NCI-H446 treated with DMSO at 0.1 percent for 48 hours (cell line): ENCODE data around the gene NEDD9.

ENCODE experiments used
- DNase-seq: peaks from one replicate; lab custom pipeline; 2025; lab: John Stamatoyannopoulos, UW

NEDD9 gene

DNA sequence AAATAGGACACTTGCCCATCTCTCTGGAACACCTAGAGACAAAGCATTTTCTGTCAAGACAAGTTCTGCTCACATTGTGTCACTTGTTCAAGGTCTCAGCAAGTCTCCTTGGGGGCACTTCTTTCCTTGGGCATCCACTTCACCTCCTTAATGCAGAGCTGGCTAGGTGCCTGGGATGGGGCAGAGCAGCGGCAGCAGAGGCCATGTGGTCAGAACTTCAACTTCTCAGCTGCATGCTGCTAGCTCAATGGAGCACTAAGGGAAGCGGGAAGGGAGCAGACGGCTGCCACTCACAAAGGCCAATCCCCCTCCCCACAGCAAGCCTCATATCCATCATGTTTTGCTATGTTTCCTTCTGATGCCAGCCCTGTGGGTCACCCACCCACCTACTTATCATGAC lies 31.5 kb downstream of the NEDD9 start:
- no peak for DNase-seq

DNA sequence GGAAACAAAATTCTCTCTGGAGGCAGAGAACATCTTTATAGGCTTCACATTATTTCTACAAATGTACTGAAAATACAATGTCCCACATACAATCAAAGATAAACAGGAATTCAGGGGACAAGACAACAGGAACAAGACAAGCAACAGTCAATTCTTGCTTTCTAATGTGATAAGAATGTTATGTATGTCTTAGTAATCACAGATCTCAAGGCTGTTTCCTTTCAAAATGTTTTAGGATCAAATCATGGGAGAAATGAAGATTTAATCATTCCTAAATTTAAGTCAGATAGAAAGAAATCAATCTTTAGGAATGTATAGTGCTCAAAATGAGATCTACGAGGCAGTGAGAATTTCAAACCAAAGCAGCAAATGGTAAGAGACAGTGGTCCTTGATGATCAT lies 32.1 kb downstream of the NEDD9 start:
- DNase-seq = no peak

DNA sequence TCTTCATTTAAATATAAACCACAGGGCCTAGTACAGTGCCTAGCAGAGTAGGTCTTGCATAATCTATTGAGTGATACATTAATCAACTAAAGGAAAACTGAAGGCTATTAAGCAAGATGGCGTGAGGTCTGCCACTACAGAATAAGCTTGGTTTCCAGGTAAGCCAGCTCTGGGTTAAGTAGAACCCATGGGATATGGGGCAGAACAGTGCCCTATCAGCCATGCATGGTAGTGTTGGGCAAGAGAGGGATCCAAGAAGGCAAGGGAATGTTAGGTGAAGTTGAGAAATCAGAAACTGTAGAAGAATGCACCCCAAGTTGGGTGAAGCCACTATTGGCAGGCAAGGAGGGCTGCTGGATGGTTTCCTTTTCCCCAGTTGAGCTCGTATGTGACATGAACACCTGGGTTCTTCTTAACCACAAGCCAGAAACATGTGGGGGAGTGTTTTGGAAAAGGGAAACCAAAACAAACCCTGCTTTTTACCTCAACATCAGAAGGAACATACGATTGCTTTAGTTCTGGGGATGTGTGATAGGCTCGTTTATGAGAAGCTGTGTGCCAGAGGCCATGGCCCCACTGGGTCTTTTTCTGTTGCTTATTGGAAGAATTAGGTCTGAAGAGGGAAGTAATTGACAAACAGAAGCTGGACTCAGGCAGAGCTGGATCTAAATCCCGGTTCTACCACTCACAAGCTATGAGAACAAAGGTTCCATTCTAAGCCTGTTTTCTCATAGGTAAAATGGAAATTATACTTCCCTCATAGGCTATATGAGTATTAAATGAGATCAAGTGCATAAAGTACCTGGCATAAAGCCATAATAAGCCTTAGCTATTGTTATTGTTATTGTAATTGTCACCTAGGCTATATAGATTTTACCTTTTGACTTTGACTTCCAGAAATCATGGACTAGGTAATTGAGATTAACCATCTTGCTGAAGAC lies 33.5 kb downstream of the NEDD9 start:
- DNase-seq = no peak

DNA sequence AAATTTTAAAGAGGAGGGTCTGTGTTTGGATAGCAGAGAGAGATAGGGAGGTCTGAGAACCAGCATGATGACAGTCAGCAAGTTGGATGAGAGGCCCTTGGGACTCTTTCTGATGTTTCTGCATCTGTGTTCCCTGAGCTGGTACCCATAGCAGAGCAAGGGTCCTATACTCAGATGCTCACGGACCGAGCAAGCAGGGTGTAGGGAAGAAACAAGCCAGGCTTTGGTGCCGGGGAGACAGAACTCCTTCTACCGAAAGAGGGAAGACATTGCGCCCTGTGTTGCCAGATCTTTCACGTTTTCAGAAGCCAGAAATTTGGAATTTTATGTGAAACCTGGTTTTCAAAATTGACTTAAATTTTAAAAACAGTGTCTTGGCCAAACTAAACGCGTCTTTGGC lies 34.6 kb downstream of the NEDD9 start:
- no peak for DNase-seq

DNA sequence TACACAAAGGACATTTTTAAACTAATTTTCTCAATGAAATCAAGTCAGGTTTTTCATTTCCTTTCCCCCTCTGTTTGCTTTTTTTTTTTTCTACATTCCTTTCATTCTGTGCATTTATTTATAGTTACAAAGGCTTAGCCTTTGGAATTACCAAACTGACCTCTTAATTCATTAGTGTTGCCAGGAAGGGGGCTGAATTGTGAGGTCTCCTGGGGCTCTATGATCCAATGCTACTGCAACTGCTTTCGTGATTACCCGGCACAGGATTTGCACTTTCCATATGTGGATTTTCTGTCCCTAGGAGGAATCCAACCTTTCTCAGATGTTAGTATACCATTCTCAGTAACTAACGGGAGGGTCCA lies 35.3 kb downstream of the NEDD9 start:
- no peak for DNase-seq

DNA sequence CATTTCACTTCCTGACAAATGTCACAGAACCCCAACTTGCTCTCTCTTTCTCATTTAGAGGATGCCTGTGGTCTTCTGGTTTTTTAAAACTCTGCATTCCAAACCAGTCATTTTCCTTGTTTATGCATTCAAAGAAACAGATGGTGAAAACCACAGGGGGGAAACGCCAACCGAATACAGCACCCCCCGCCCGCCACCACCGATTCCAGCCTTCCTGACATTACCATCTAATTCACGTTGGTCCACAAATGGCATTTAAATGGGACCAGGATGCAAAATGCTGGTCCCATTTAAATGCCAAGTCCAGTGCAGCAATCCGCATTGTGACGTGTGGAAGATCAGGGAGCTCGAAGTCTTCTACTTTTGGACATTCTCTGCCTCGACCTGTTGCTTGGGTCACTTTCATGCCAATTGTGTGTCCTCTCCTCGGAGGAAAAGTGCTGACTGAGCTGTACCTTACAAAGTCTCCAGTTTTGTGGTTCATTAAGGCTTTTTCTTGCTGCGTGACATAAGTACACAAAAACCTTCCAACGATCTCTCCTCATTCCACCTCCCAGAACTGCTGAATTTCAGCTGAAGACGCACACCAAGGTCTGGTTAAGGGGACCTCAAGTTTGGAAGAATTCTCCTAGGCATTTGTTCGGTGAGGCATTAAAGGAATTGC lies 35.8 kb downstream of the NEDD9 start:
- no peak for DNase-seq

DNA sequence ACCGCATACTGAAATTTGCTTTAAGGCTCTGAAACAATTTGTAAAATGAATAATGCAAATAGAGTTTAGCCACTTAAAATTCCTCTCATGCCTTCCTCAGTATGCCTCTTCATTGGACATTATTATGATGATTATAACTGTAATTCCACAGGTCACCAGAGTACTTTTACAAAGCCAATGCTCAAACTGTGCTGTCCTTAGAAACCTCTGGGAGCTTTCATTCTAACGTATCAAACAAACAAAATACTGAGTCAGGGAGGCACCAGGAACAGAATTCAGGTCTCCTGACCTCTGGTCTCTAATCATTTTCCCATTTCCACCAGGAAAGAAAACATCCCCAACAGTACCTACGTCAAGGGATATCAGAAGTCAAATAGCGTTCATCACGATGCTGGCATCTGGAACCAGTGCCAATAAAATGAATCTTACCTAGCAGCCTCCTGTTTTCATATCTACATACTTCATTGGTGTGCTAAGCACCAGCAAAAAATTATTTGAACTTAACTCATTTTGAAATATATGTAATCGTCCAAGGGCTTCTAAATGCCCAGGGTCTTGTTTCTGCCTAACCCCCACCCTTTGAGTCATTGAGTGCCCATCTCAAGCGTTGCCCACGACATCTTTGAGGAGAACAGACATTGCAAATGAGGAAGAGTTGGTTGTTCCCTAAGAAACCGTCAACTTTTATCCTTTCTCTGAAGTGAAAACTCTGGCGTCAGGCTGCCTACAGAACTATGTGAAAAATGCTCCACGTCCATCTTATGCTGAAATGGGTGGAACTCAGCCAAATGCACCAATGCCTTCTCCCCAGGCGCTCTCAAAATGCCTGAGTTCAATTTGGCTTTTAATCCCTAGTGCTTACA lies 37.9 kb downstream of the NEDD9 start:
- DNase-seq = no peak

DNA sequence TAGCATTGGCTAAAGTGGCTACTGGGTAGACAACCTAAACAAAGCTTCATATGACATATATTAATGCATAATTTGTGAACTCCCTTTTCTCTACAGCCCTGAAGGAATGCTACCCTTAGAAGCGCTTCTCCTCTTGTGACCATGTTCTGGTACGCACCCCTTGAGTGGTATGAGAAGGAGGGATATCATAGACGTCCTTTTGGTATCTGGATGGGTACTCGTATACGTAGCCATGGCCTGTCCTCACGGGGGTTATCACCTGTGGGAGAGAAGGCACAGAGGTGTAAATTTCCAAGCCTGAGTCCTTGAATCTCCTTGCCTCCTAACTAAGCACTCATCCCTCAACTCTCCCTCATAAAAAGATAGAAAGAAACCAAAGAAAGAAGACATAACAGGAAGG lies 39.0 kb downstream of the NEDD9 start:
- DNase-seq = no peak

DNA sequence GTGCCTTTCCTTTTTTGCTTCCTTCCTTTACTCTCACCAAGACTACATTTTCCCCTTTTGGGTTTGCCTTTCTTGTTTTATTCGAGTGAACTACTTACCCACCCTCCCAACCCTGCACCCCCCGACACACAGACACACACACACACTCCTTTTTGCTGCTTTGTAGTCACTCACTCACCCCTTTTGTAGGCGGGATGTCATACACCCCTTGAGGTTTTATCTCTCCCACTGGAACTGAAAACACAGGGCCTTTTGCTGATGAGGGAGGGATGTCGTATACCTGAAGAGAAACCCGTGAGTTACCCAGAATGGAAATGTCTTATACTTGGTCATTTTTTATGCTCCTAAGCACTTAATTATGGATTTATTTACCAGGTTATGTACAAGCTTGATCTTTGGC lies 40.3 kb downstream of the NEDD9 start:
- DNase-seq = no peak

DNA sequence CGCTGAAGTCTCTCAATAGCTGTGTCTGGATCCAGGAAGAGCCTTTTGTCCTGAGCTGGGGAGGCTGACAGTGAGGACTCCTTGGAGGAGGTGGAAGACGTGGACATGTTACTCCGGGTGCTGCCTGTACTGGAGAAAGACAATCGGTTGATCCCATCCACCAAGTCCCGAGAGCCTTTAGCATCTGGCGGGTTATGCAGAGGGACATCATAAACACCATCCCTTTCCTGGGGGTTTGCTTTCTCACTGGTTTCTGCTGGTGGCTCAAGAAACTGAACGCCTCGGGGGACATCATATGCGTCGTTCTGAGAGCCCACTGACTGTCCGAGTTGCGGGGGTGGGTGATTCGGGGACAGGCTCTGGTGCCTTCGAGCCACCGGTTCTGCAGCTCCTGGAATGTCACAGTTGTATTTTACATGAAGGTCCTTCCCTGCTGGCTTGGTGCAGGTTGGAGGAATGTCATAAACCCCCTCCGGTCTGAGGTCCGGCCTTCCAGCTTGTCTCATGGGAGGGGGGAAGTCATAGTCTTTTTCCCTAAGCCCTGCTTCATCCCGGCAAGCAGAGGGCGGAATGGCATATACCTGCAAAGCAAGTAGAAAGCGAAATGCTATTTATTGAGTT lies 41.7 kb downstream of the NEDD9 start:
- no peak for DNase-seq

DNA sequence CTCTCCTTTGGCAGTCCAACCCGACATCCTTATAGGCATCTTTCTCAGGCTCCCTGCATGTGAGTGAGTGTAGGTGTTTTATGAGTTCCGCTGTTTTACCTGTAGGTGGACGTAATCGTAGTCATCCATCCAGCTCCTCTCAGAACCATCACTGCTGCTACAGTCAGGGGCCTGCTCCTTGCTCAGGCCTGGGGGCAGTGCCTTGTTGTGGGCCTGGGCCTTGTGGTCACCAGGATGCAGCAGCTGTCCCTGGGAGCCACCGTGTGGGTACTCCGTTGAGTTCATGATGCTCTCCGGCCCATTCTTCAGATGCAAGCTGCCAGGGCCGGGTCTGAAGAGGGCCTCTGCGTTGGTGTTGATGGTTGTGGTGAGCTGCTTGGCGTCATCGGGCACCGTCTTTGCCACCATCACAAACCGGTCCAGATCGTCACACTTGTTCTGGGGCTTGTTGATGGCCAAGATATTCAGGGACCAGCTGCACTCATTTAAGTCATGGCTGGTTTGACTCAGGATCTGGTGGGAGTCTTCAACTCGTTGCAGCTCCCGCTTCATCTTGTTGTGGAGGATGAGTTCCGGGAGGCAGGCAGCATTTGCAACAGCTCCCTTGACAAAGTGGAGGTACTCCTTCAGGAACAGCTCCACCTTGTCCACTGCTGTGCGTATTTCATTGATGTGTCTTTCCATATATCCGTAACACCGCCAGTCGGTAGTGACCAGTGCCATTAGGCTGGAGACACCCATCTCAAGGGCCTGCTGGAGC lies 42.4 kb downstream of the NEDD9 start:
- DNase-seq = no peak

DNA sequence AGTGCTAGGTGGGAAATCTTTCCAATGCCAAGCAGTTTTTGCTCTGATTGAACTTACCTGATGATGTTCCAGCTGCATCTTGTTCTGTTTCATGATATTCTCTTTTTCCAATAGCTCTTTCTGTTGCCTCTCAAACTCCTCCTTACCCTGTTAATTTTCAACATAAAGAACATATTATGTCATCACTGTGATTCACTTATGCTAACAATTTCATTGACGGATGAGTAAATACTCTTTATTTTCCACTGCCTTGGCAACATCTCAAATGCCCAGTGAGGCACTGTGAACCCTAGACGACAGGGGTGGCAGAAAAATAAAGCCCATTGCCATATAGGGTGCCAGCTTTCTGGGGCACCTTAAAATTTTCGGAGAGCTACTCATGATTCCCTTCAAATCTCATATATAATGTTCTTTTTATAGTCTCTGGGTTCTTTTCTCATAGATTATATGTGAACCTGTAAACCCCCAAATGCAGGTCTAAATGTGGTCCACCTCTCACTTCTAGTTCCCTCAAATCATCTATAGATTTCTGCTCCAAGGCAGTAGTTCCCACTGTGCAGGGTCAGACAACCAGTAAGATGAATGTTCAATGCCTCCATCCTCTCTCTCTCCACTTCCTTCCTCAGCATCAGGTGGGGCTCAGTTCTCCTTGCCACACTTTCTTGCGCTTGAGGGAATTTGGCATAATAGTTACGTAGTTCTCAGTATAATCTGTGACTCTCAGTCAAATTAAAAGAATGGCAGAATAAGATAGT lies 44.1 kb downstream of the NEDD9 start:
- no peak for DNase-seq

DNA sequence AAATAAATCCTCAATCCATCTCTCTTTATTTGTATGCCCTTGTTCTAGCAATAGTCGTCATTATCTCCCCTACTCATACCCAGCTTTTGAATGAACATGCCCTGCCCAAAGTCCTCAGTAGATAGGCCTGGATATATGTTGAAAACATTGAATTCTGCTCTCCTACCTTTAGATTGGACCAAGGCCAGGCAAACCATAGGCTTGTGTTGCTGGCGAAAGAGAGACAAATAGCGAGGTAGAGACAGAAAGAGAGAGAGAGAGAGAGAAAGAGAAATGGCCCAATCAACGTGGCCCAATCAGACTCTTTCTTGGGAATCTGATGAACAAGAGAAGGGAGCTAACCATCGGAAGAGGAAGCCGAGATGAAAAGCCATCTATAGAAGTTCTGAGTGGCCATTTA lies 45.2 kb downstream of the NEDD9 start:
- DNase-seq = no peak

DNA sequence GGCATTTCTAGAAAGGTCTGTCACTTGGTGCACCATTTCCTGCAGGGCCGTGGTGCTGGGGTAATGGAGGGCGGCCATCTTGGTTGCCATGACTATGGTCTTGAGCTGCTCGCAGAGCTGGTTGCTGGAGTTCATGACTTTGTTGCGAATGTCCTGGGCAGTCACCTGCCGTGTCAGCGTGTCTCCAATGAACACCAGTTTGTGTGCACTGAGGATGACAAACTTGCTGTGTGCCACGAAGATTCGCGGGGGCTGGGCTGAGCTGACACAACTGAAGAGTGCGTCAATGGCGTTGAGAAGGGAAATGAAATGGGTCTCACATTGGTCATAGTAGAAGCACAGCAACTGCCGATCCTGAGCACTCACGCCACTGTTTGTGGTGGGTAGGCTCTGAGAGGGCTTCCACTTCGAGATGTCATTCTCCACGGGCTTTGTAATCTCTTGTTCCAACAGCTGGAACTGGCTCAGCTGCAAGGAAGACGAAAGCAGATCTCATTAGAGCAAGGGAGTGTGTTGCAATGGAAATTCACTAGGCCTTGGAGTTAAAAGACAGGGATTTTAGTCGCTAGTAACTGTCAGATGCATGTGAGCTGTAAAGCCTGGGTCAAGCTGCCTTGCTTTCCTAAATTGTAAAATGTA lies 47.1 kb downstream of the NEDD9 start:
- no peak for DNase-seq

DNA sequence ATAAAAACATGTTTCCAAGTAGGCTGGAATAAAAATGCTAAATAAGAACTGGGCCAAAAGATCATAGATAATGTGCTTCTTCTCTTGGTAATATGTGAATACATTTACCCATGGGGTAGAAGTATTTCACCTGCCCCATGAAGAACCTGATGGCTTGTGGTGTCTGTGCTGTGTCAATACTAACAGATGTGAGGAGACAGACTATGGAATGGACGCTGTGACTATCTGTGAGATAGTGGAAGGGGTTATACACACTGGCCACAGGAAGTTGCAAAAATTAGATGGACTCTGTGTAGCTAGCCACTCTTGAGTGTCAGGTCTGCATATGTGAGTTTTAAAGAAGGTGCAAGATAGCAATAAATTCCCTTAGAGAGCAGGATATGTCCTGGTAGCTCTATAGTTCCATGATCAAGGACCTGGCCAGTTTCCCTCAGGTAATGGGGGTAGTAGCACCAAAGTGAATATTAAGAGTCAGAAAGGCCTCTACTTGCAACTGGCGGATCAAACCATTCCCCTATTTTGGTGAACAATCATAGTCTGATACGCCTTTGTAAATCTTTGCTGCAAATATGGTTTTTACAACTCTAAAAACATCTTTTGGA lies 48.6 kb downstream of the NEDD9 start:
- DNase-seq = no peak

DNA sequence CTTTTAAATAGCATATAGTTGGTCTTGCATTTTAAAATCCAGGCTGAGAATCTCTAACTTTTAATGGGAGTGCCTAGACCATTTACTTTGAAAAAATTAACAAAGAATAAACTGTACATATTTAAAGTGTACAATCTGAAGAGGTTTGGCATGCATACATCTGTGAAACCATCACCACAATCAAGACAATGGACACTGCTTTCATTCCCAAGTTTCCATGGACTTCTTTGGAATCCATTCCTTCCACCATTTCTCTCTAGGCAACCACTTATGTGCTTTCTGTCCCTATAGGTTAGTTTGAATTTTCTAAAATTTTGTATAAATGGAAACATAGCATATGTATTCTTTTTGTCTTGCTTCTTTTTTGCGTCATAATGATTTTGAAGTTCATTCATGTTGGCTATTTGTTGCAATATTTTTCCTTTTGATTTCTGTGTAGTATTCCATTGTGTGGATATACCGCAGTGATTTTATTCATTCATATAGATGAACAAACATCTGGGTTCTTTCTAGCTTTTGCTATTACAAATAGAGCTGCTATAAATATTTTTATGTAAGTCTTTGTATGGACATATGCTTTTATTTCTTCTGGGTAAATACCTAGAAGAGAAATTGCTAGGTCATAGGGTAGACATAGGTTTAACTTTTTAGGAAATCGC lies 50.9 kb downstream of the NEDD9 start:
- no peak for DNase-seq

DNA sequence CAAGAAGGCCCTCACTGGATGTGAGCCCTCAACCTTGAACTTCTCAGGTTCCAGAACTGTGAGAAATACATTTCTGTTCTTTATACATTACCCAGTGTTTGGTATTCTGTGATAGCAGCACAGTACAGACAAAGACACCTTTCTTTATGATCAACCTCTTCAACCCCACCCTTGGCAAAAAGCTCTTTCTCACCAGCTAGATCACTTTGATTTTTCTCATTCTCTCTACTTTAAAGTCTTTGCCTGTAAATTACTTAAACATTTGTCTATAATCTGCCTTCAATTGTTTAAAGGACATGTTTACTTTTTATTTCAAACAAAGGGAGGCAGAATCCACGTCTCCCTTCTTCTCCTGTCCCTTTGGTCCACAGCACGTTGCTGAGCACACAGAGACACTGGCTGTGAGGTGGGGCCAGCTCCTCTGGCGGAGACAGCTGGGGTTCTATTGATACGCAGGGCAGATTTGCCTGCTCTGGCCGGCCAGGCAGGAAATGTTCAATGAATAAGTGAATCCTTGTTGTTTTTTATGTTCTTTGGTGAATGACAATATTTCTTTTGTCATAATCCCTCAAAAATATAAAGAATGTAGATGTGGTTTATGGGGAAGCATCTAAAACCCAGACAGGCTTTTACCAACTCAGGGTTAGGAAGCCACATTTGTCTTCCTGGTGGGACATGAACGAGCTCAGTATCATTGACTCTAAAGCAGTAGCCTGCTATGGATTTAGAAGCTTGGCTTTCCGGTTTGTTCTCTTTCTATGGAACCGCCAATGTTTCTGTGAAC lies 52.9 kb downstream of the NEDD9 start:
- no peak for DNase-seq

DNA sequence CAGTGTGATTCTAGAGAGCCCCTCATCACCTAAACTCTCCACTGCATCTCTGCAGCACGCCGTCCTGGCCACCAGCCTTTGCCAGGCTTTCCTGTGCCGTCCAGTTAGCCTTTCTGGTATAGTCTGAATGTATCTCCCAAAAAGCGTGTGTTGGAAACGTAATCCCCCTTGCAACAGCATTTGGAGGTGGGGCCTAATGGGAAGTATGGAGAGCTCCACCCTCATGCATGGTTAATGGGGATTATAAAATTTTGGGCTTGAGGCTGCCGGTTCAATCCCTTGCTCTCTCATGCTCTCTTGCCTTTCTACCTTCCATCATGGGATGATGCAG lies 53.4 kb downstream of the NEDD9 start:
- DNase-seq = no peak

DNA sequence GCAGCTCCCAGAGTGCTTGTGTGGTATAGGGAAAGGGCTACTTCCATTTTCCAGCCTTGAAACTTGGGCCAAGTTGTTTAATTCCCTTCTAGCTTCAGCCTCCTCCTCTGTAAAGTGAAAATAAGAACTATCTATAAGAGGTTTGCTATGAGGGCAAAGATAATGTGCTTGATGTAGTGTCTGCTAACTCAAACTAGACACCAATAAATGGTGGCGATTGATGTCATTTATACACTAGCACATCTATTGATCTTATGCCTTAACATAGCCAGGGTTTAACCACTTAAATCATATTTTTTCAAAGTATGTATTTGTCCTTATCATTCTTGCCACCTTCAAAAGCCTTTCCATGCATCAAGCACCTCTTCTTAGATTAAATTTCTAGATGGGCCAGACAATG lies 55.2 kb downstream of the NEDD9 start:
- no peak for DNase-seq
